ENCODE results near the gene BOLA1. TPM values are rescaled to one million over a fixed set of nuclear protein-coding genes. Genes with fewer than 3 reads are reported as not detected.
A peak's percentile ranks its signal among the peaks of the same experiment; 100 is the strongest.
"Not testable (repeated sequence)": the region's sequence is repeated elsewhere in the genome, so short reads cannot be mapped to it uniquely, and the experiment has no call there.

The BOLA1 gene
- total and polyA plus RNA-seq, 2 donors (not counting 3 experiments of a cell fraction or from before 2014, with no cell fraction given), result 10.8 to 12.2 TPM

DNA sequence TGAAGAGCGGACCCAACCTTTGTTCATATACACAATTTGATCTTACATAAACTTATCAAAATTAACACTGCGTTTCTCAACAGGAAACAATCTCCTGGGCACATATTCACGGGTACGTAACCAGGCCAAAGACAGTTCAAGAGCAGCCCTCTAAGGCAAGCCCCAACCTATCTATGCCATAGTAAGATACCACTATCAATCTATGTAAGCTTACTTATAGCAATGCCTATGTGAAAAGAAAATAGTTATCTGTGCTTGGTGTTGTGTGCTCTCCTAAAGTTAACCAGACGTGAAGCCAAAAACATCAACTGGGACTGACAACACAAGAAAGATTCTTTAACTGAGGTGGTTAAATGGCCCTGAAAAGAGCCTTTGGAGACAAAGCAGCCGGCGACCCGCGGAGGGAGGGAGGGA is 49.4 kb upstream of the BOLA1 start:
- intact Hi-C loops (cut with micrococcal nuclease) (no loop called here), dilution Hi-C loops (cut with MboI; ENCODE audit: extremely low pct_ligation_motif_present, low sequenced_read_pairs) (no loop called here)
- Histone ChIP-seq H3K9ac (replicated peaks; ENCODE audit: extremely low read depth, insufficient read depth, low read length) (peak overlapping the region; percentile 81), H3K27ac (ENCODE audit: insufficient read depth, low read depth, low read length) (peak overlapping the region; percentile 64), H3K9me1 (replicated peaks; ENCODE audit: control insufficient read depth, extremely low read depth, insufficient read depth, low read length) (no peaks in the 10 kb centered on the region), H4K20me1 (replicated peaks; ENCODE audit: control insufficient read depth, extremely low read depth, insufficient read depth, low read length) (no peaks in the 10 kb centered on the region), H3K4me3 (replicated peaks in 1 of 3; ENCODE audit: insufficient read depth in 1 of 3, low read depth in 1 of 3, low read length in 3 of 3) (peak overlapping the region; percentile 39 to 79 (median 47)), H3K27me3 (ENCODE audit: control insufficient read depth in 2 of 2, insufficient read depth in 2 of 2, low read length in 2 of 2) (no peaks in the 10 kb centered on the region), H3K4me1 (ENCODE audit: control insufficient read depth, extremely low read depth, insufficient read depth, low read length) (peaks cover 18% of the 10 kb centered on the region), H2AFZ (ENCODE audit: low read depth, low read length) (peak overlapping the region; percentile 1), H3K79me2 (ENCODE audit: control insufficient read depth, insufficient read depth, low read length) (peaks cover 7% of the 10 kb centered on the region), H3K4me2 (ENCODE audit: insufficient read depth, low read length) (peak overlapping the region; percentile 98), H3K9me3 (replicated peaks; ENCODE audit: control insufficient read depth, insufficient read depth, low read length) (no peaks in the 10 kb centered on the region), H3K36me3 (ENCODE audit: control insufficient read depth in 2 of 2, extremely low read depth in 1 of 2, insufficient read depth in 2 of 2, low read length in 2 of 2) (no peaks in the 10 kb centered on the region)
- ChIA-PET CTCF (interaction anchor here (1.5 kb wide), 1 partner anchor 38 kb away, joined by 3 read pairs; a partner anchor contains a TSS), POLR2A (interaction anchor here (1.4 kb wide), 1 partner anchor 37 kb away, joined by 5 read pairs; a partner anchor contains a TSS)
- BruUV-seq (replicated peaks), result no TSS peak
- FAIRE-seq (no peak), DNase-seq (ENCODE audit: low read depth, low spot score) (peak; percentile 53)
- TF ChIP-seq POLR2A (IDR thresholded peaks at IDR 0.05; ENCODE audit: low read depth, low read length) (no peak), CTCF (IDR thresholded peaks at IDR 0.05; ENCODE audit: extremely low read depth in 1 of 2, insufficient read depth in 1 of 2, low read depth in 1 of 2, low read length in 2 of 2) (no peak), POLR2AphosphoS5 (IDR thresholded peaks at IDR 0.05; ENCODE audit: insufficient read depth, low read depth, low read length) (no peak), JUN (IDR thresholded peaks at IDR 0.05; ENCODE audit: borderline replicate concordance, insufficient read depth, insufficient read length, low read depth) (no peak), FOS (IDR thresholded peaks at IDR 0.05; ENCODE audit: borderline replicate concordance, insufficient read depth, low read length) (no peak), EZH2 (IDR thresholded peaks at IDR 0.05; ENCODE audit: borderline replicate concordance, low read depth, low read length, severe bottlenecking) (no peak), MYC (IDR thresholded peaks at IDR 0.05; ENCODE audit: low read depth, low read length) (no peak), MAX (IDR thresholded peaks at IDR 0.05; ENCODE audit: insufficient read depth, insufficient read length) (no peak), GATA2 (IDR thresholded peaks at IDR 0.05; ENCODE audit: insufficient read depth, insufficient read length, low read depth, low read length) (no peak)

- POLR2A ChIA-PET; H3K9me3 ChIP-seq (replicated peaks; ENCODE audit: control insufficient read depth, insufficient read depth, low read length); H3K79me2 ChIP-seq (ENCODE audit: control insufficient read depth, insufficient read depth, low read length); H3K27ac ChIP-seq (ENCODE audit: insufficient read depth, low read depth, low read length); H3K4me3 ChIP-seq (replicated peaks in 1 of 3; ENCODE audit: insufficient read depth in 1 of 3, low read depth in 1 of 3, low read length in 3 of 3); H2AFZ ChIP-seq (ENCODE audit: low read depth, low read length); H3K9me1 ChIP-seq (replicated peaks; ENCODE audit: control insufficient read depth, extremely low read depth, insufficient read depth, low read length); H3K27me3 ChIP-seq (ENCODE audit: control insufficient read depth in 2 of 2, insufficient read depth in 2 of 2, low read length in 2 of 2); H3K4me2 ChIP-seq (ENCODE audit: insufficient read depth, low read length); H3K9ac ChIP-seq (replicated peaks; ENCODE audit: extremely low read depth, insufficient read depth, low read length); DNase-seq (ENCODE audit: low read depth, low spot score); H4K20me1 ChIP-seq (replicated peaks; ENCODE audit: control insufficient read depth, extremely low read depth, insufficient read depth, low read length); intact Hi-C loops (cut with micrococcal nuclease); H3K36me3 ChIP-seq (ENCODE audit: control insufficient read depth in 2 of 2, extremely low read depth in 1 of 2, insufficient read depth in 2 of 2, low read length in 2 of 2); dilution Hi-C loops (cut with MboI; ENCODE audit: extremely low pct_ligation_motif_present, low sequenced_read_pairs): not testable (repeated sequence)
- peak; percentile 97 for FAIRE-seq
- CTCF ChIA-PET, result interaction anchor here (1.5 kb wide), 1 partner anchor 37 kb away, joined by 3 read pairs; a partner anchor contains a TSS
- H3K4me1 ChIP-seq (ENCODE audit: control insufficient read depth, extremely low read depth, insufficient read depth, low read length), result peaks cover 16% of the 10 kb centered on the region
- BruUV-seq (replicated peaks), result TSS peak; percentile 71
Measured at GRCh38 chr1:149850732-149851345, 48.5 kb upstream of the BOLA1 start.

Measured in endothelial cell of umbilical vein (primary cell).